OCI-LY3 (cell line): ENCODE results near the gene FAAP20.

Experiments
- H2AFZ ChIP-seq: fragments of 200-600, 300-600 bp; shearing (Covaris generic); 2 replicates; pipeline ENCODE4 v1.6.0; 2014; ENCODE audit warnings: antibody characterized with exemption, low read depth, low read length
- H3K27ac ChIP-seq: fragments of 200-600, 300-600 bp; sonication (generic); 2 replicates; pipeline ENCODE4 v1.5.1; 2014; ENCODE audit warnings: mild to moderate bottlenecking, low read length, moderate library complexity, mixed read lengths
- H3K27me3 ChIP-seq: fragments of 200-600, 300-600 bp; sonication (generic); 2 replicates; pipeline ENCODE4 v1.6.1; 2014; ENCODE audit warnings: low read depth, low read length, mixed read lengths
- H3K36me3 ChIP-seq: fragments of 200-600, 300-600 bp; sonication (generic); replicated peaks from 2 replicates; pipeline ENCODE3; 2014; ENCODE audit warnings: low read depth, low read length, mixed read lengths
- H3K4me1 ChIP-seq: fragments of 300-600, 200-600 bp; sonication (generic); 2 replicates; pipeline ENCODE4 v1.6.1; 2014; ENCODE audit warnings: low read length, mixed read lengths
- H3K4me2 ChIP-seq: fragments of 200-600, 300-600 bp; sonication (generic); 2 replicates; pipeline ENCODE4 v1.6.1; 2014; ENCODE audit warnings: low read length, mixed read lengths
- H3K4me3 ChIP-seq: fragments of 300-600, 200-600 bp; sonication (generic); 2 replicates; pipeline ENCODE4 v1.5.1; 2014; ENCODE audit warnings: antibody characterized with exemption, mild to moderate bottlenecking, low read length, moderate library complexity
- H3K79me2 ChIP-seq: fragments of 300-600, 200-600 bp; shearing (Covaris generic); 2 replicates; pipeline ENCODE4 v1.6.1; 2014; ENCODE audit warnings: mild to moderate bottlenecking, low read length, mixed read lengths
- H3K9ac ChIP-seq: fragments of 300-600, 200-600 bp; shearing (Covaris generic); 2 replicates; pipeline ENCODE4 v1.6.0; 2014; ENCODE audit warnings: mild to moderate bottlenecking, low read length, moderate library complexity
- H3K9me3 ChIP-seq: fragments of 200-600, 300-600 bp; shearing (Covaris generic); 2 replicates; pipeline ENCODE4 v1.6.1; 2014; ENCODE audit warnings: low read length, mixed read lengths; ENCODE audit not compliant: insufficient read depth
- H4K20me1 ChIP-seq: fragments of 200-600, 300-600 bp; sonication (generic); 2 replicates; pipeline ENCODE4 v1.6.1; 2016; ENCODE audit warnings: low read length, mixed read lengths; ENCODE audit not compliant: insufficient read depth
- EZH2phosphoT487 ChIP-seq: fragments of 200-600 bp; shearing (Covaris generic); IDR thresholded peaks from 2 replicates; pipeline ENCODE4 v1.6.1; 2018; ENCODE audit warnings: antibody characterized with exemption, mixed run types, low read depth
- TF ChIP-seq, protein P1 (sequence below): fragments of 200-600, 300-600 bp; sonication (generic); IDR thresholded peaks from 2 replicates; pipeline ENCODE4 v1.5.1; 2014; ENCODE audit warnings: antibody characterized with exemption, low read length, low read depth

Gene FAAP20

DNA sequence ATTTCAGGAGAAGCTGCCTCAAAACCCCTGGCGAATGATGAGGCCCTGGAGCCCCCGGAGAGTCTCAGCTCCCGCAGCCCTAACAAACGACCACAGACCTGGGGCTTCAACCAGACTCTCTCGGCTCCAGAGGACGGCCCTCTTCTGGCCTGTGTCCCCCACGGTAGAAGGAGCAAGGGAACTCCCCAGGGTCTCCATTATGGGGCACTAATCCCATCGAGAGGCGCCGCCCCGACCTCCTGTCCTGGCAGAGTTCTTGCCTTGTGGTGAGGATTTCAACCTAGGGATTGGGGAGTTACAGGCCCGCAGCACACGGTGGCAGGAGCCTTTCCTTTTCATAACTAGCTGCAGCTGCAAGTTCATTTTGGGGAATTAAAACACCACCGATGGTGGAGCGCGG, 6.2 kb downstream of the FAAP20 start:
- Histone ChIP-seq H3K4me2 (no peak overlapping the region), H3K36me3 (peaks cover 8% of the 10 kb centered on the region), H3K4me3 (no peak overlapping the region), H3K4me1 (peaks cover 3% of the 10 kb centered on the region; the same call in 1 of the 2 replicates), H3K9me3 (no peaks in the 10 kb centered on the region), H3K9ac (no peak overlapping the region), H3K27me3 (no peaks in the 10 kb centered on the region), H3K79me2 (peaks cover 7% of the 10 kb centered on the region; the same call in 1 of the 2 replicates), H4K20me1 (no peaks in the 10 kb centered on the region), H3K27ac (no peak overlapping the region), H2AFZ (no peak overlapping the region)
- TF ChIP-seq, protein P1, sequence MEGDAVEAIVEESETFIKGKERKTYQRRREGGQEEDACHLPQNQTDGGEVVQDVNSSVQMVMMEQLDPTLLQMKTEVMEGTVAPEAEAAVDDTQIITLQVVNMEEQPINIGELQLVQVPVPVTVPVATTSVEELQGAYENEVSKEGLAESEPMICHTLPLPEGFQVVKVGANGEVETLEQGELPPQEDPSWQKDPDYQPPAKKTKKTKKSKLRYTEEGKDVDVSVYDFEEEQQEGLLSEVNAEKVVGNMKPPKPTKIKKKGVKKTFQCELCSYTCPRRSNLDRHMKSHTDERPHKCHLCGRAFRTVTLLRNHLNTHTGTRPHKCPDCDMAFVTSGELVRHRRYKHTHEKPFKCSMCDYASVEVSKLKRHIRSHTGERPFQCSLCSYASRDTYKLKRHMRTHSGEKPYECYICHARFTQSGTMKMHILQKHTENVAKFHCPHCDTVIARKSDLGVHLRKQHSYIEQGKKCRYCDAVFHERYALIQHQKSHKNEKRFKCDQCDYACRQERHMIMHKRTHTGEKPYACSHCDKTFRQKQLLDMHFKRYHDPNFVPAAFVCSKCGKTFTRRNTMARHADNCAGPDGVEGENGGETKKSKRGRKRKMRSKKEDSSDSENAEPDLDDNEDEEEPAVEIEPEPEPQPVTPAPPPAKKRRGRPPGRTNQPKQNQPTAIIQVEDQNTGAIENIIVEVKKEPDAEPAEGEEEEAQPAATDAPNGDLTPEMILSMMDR, result no peak
- no peak for TF ChIP-seq EZH2phosphoT487

DNA sequence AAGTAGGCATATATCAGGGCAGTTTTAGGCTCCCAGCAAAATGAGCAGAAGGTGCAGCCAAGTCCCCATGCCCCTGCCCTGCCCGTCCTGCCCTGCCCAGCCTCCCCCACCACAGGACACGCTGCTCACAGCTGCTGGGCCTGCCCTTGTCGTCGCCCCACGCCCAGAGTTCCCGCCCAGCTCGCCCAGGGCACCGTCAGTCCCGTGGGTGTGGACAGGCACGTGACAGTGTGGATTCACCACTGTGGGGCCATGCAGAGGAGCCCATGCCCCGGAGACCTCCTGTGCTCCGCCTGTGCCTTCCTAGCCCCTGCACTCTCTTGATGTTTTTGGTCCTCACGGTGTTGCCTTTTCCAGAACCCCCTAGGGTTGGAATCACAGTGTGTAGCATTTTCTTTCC, 7.0 kb downstream of the FAAP20 start:
- H4K20me1 ChIP-seq, result no peaks in the 10 kb centered on the region
- TF ChIP-seq EZH2phosphoT487, result no peak
- TF ChIP-seq, protein P1, result no peak
- H3K79me2 ChIP-seq, result peaks cover 5% of the 10 kb centered on the region; the same call in 1 of the 2 replicates
- H3K4me1 ChIP-seq, result no peaks in the 10 kb centered on the region
- no peak overlapping the region for H3K27ac ChIP-seq
- H3K4me3 ChIP-seq, result no peak overlapping the region
- H3K4me2 ChIP-seq, result no peak overlapping the region
- no peak overlapping the region for H3K9ac ChIP-seq
- H3K9me3 ChIP-seq, result no peaks in the 10 kb centered on the region
- H2AFZ ChIP-seq, result no peak overlapping the region
- H3K27me3 ChIP-seq, result no peaks in the 10 kb centered on the region
- peaks cover 7% of the 10 kb centered on the region for H3K36me3 ChIP-seq

DNA sequence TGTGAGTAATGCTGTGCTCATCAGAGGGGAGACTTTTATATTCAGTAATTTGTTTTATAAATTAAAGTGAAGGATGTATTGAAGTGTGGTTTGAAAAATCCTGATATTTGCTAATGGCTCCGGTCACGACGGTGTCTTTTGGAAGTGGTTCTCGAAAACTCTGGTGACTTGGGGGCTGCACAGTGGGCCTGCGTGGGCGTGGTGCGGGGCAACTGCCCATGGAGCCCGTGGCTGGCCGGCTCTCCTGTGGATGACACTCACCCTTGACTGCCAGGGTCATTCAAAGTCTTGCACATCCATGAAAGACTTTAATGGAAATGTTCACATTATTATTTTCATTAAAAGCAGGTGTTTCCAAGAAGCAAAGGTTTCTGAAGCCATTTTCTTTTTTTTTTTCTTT, 7.7 kb downstream of the FAAP20 start:
- Histone ChIP-seq H2AFZ (no peak overlapping the region), H3K79me2 (peaks cover 5% of the 10 kb centered on the region; the same call in 1 of the 2 replicates), H3K9me3 (no peaks in the 10 kb centered on the region), H3K4me2 (no peak overlapping the region), H3K4me3 (no peak overlapping the region), H3K9ac (no peak overlapping the region), H4K20me1 (no peaks in the 10 kb centered on the region), H3K27ac (no peak overlapping the region), H3K36me3 (no peaks in the 10 kb centered on the region), H3K4me1 (no peaks in the 10 kb centered on the region), H3K27me3 (no peaks in the 10 kb centered on the region)
- no peak for TF ChIP-seq EZH2phosphoT487
- TF ChIP-seq, protein P1, result no peak

DNA sequence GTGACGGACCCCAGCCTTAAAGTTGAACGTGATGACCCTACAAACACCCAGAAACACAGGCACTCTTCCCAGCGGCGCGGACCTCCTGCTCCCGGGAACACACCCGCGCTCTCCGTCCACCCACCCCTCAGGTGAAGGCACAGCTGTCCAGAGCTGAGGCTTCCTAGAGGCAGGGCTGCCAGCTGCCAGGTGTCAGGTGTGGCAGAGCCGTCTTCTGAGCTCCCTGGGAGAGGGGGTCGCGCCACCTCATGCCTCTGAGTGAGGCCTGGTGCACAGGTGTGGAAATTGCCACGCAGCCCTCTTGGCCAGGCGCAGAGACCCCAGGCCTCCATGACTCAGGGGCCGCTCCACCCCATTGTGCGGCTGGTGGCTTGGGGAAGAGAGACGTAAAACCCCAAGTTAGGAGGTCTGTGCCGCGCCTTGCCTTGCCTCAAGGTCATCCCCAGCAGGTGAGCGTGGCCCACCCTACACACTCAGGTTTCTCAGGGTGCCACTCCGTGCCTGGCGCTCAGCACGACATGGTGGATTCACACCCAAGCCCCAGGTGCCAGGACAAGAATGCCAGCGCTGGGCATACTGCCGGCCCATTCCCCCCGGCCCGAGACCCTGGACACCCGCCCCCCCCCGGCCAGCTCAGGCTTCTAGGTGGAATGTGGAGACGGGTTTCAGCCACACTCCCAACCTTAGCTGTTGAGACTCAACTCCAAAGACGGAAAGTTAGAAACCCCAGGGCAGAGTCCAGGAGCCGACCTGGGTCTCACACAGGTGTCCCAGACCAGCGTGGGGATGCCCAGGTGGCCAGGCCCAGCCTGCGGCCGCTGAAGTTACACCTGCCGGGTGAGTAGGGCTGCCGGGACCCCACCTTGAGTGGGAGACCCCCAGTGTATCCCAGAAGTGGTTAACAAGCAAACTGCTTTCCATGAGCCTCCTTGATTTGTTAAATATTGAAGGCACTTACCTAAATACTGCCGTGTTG, 8.4 kb downstream of the FAAP20 start:
- no peaks in the 10 kb centered on the region for H4K20me1 ChIP-seq
- H3K9me3 ChIP-seq, result no peaks in the 10 kb centered on the region
- no peaks in the 10 kb centered on the region for H3K4me1 ChIP-seq
- H2AFZ ChIP-seq, result no peak overlapping the region
- TF ChIP-seq, protein P1, result no peak
- TF ChIP-seq EZH2phosphoT487, result no peak
- no peak overlapping the region for H3K4me2 ChIP-seq
- no peaks in the 10 kb centered on the region for H3K36me3 ChIP-seq
- H3K9ac ChIP-seq, result no peak overlapping the region
- H3K27ac ChIP-seq, result no peak overlapping the region
- peaks cover 5% of the 10 kb centered on the region; the same call in 1 of the 2 replicates for H3K79me2 ChIP-seq
- H3K27me3 ChIP-seq, result no peaks in the 10 kb centered on the region
- no peak overlapping the region for H3K4me3 ChIP-seq
